K562 (cell line): ENCODE data around the gene LONP1. TPM values are rescaled to one million over a fixed set of nuclear protein-coding genes. Genes with fewer than 3 reads are reported as not detected.

Source experiments
- CGGBP1 ChIP-seq: fragments of 250-450 bp; sonication (Bioruptor Pico); IDR thresholded peaks from 2 replicates; pipeline ENCODE4 v1.9.0; 2021; ENCODE audit warnings: mild to moderate bottlenecking
- CREM ChIP-seq: IDR thresholded peaks from 2 replicates; pipeline ENCODE4 v1.6.1; 2014; ENCODE audit warnings: antibody characterized with exemption, low read depth
- DACH1 ChIP-seq: fragments of 450-650 bp; IDR thresholded peaks from 2 replicates; pipeline ENCODE4 v1.6.1; 2018; ENCODE audit not compliant: partially characterized antibody
- DDX20 ChIP-seq: fragments of 450-650 bp; IDR thresholded peaks from 2 replicates; pipeline ENCODE4 v1.6.1; 2016; ENCODE audit warnings: missing genetic modification characterization, low read depth, mild to moderate bottlenecking, missing compliant biosample characterization, moderate library complexity
- ELK1 ChIP-seq: sonication (generic); formaldehyde crosslinking; IDR thresholded peaks from 2 replicates; pipeline ENCODE4 v1.8.1; 2022; ENCODE audit warnings: missing genetic modification reagents
- FOS ChIP-seq: IDR thresholded peaks from 3 replicates; pipeline ENCODE4 v1.6.1; 2011; ENCODE audit not compliant: insufficient read length; ENCODE audit errors: extremely low read depth
- GABPA ChIP-seq: fragments of 200-800 bp; sonication (Bioruptor generic); conservative IDR thresholded peaks from 2 replicates; pipeline ENCODE4 v1.6.1; 2016; ENCODE audit warnings: low read depth, missing genetic modification characterization, missing compliant biosample characterization
- HDAC6 ChIP-seq: IDR thresholded peaks from 2 replicates; pipeline ENCODE4 v1.6.1; 2012; ENCODE audit warnings: low read depth, mild to moderate bottlenecking, control low read depth, inconsistent platforms, low read length, moderate library complexity
- HNRNPL ChIP-seq: fragments of 200-400 bp; formaldehyde crosslinking; IDR thresholded peaks from 2 replicates; pipeline ENCODE4 v1.6.1; 2017; ENCODE audit warnings: low read depth, mild to moderate bottlenecking, low read length
- IRF2 ChIP-seq: sonication (generic); formaldehyde crosslinking; IDR thresholded peaks from 2 replicates; pipeline ENCODE4 v1.8.1; 2022; ENCODE audit warnings: mild to moderate bottlenecking, missing genetic modification reagents
- JUN ChIP-seq, 2 experiments: sonication (generic) in 1 of 2; formaldehyde crosslinking in 1 of 2; IDR thresholded peaks; 2 replicates each; pipeline versions ENCODE4 v1.6.1 to v1.8.0; 2012 to 2022; ENCODE audit warnings: borderline replicate concordance in 2 of 2, mild to moderate bottlenecking in 2 of 2, improper control_type of control experiment in 1 of 2, low read depth in 1 of 2, low read length in 1 of 2, missing genetic modification reagents in 1 of 2
- MAFG ChIP-seq: fragments of 450-650 bp; conservative IDR thresholded peaks from 2 replicates; pipeline ENCODE4 v1.6.1; 2016; ENCODE audit warnings: missing genetic modification characterization, missing compliant biosample characterization
- PYGO2 ChIP-seq: fragments of 450-650 bp; IDR thresholded peaks from 2 replicates; pipeline ENCODE4 v1.6.1; 2016; ENCODE audit warnings: mild to moderate bottlenecking, missing genetic modification characterization, moderate library complexity, missing compliant biosample characterization
- SIRT6 ChIP-seq: IDR thresholded peaks from one replicate; pipeline ENCODE4 v1.6.1; 2012; ENCODE audit warnings: low read depth, mild to moderate bottlenecking, control low read depth, inconsistent platforms, low read length, moderate library complexity
- SNAPC5 ChIP-seq: fragments of 250-450 bp; sonication (Bioruptor Pico); IDR thresholded peaks from 2 replicates; pipeline ENCODE4 v1.8.0; 2021; ENCODE audit warnings: moderate library complexity, mild to moderate bottlenecking, inconsistent platforms
- SOX6 ChIP-seq: fragments of 450-650 bp; IDR thresholded peaks from 2 replicates; pipeline ENCODE4 v1.6.1; 2014; ENCODE audit warnings: mild to moderate bottlenecking
- TAF1 ChIP-seq: IDR thresholded peaks from 2 replicates; pipeline ENCODE4 v1.6.1; 2011; ENCODE audit warnings: mild to moderate bottlenecking, low read length, moderate library complexity; ENCODE audit not compliant: insufficient read depth, control insufficient read depth, severe bottlenecking; ENCODE audit errors: extremely low read depth
- THRAP3 ChIP-seq: fragments of 450-650 bp; IDR thresholded peaks from 2 replicates; pipeline ENCODE4 v1.6.1; 2016; ENCODE audit warnings: mild to moderate bottlenecking, inconsistent platforms, borderline replicate concordance
- VEZF1 ChIP-seq: fragments of 200-800 bp; sonication (Bioruptor generic); IDR thresholded peaks from 2 replicates; pipeline ENCODE4 v1.6.1; 2017; ENCODE audit warnings: missing genetic modification characterization, missing compliant biosample characterization
- XRCC4 ChIP-seq: IDR thresholded peaks from one replicate; pipeline ENCODE4 v1.6.1; 2011; ENCODE audit not compliant: insufficient read depth, insufficient read length; ENCODE audit errors: extremely low read depth
- ZKSCAN3 ChIP-seq: fragments of 250-450 bp; sonication (Bioruptor Pico); IDR thresholded peaks from 2 replicates; pipeline ENCODE4 v1.4.0; 2020
- ZNF23 ChIP-seq: fragments of 250-450 bp; sonication (Bioruptor Pico); IDR thresholded peaks from 2 replicates; pipeline ENCODE4 v1.4.0; 2020; ENCODE audit warnings: mild to moderate bottlenecking
- ZNF274 ChIP-seq: IDR thresholded peaks from 2 replicates; pipeline ENCODE4 v1.6.1; 2011; ENCODE audit warnings: low read depth, mild to moderate bottlenecking, low read length, moderate library complexity, borderline replicate concordance
- ZNF79 ChIP-seq: fragments of 250-450 bp; sonication (Bioruptor Pico); IDR thresholded peaks from 2 replicates; pipeline ENCODE4 v1.4.0; 2020; ENCODE audit warnings: low read depth, mild to moderate bottlenecking, moderate library complexity
- ZSCAN32 ChIP-seq: fragments of 450-650 bp; formaldehyde crosslinking; IDR thresholded peaks from 2 replicates; pipeline ENCODE4 v1.4.0; 2020; ENCODE audit warnings: mild to moderate bottlenecking, moderate library complexity
- polyA plus RNA-seq, 8 experiments: library from polyadenylated mRNA; depleted of rRNA in 4 of 8; stranded (reverse) in 5 of 8; unstranded in 3 of 8; fragments of >200 nt; fragmentation: Nextera tagmentation in 2 of 8; fragmentation: Illumina TruSeq in 1 of 8; extraction: Ambion mirVana in 2 of 8; extraction: Trizol in 1 of 8; gene quantifications; 2 replicates each; pipeline versions ENCODE4 v1.2.1 to v1.2.3, GENCODE V29; 2011 to 2014; ENCODE audit warnings: inconsistent platforms in 1 of 8, missing spikeins in 1 of 8
- total RNA-seq, 7 experiments: library from RNA; depleted of rRNA in 6 of 7; stranded (reverse); fragments of >200 nt in 6 of 7; fragmentation: Illumina TruSeq in 2 of 7; extraction: Trizol in 2 of 7; gene quantifications; 2 replicates each; pipeline versions ENCODE4 v1.2.1 to v1.2.3, GENCODE V29; 2011 to 2021; ENCODE audit warnings: low replicate concordance in 1 of 7

The LONP1 gene
- total and polyA plus RNA-seq, 9 of the 15 experiments (the other 6 are each of a cell fraction or from before 2014, with no cell fraction given): 1.1 to 238 (median 84.5) TPM

- TF ChIP-seq CREM: peak; percentile 6; the same call in 1 of the 2 replicates
- TF ChIP-seq SOX6: no peak
- TF ChIP-seq DACH1: no peak
- no peak for TF ChIP-seq JUN (IDR thresholded peaks at IDR 0.05; ENCODE audit: borderline replicate concordance, low read depth, low read length)
- TF ChIP-seq JUN (CRISPR knock-in tag; IDR thresholded peaks at IDR 0.05; ENCODE audit: borderline replicate concordance): no peak
- peak; percentile 62; the same call in 1 of the 2 replicates for TF ChIP-seq HDAC6
- no peak for TF ChIP-seq CGGBP1
- no peak for TF ChIP-seq XRCC4
- TF ChIP-seq SIRT6: peak; percentile 98
- no peak for TF ChIP-seq ZNF79 (CRISPR knock-in tag)
- no peak for TF ChIP-seq IRF2 (CRISPR knock-in tag)
- no peak for TF ChIP-seq ZNF274
- peak; percentile 62; the same call in 1 of the 2 replicates for TF ChIP-seq HNRNPL
- TF ChIP-seq ZSCAN32 (CRISPR knock-in tag): 0 out of 2 replicates have a peak, but pooled peaks have one; percentile 43
- no peak for TF ChIP-seq FOS
- no peak for TF ChIP-seq ZNF23 (CRISPR knock-in tag)
- no peak for TF ChIP-seq ZKSCAN3 (CRISPR knock-in tag)
- no peak for TF ChIP-seq DDX20 (tag)
- no peak for TF ChIP-seq THRAP3
- no peak for TF ChIP-seq GABPA (tag)
- TF ChIP-seq PYGO2 (tag): no peak
- TF ChIP-seq ELK1 (CRISPR knock-in tag): no peak
- TF ChIP-seq MAFG (tag): no peak
- TF ChIP-seq SNAPC5 (CRISPR knock-in tag): no peak
- no peak for TF ChIP-seq TAF1
- no peak; the same call in 1 of the 2 replicates for TF ChIP-seq VEZF1 (CRISPR knock-in tag)
These were observed 27.9 kb downstream of the LONP1 start (continued) for GRCh38 chr19:5691822-5692722.
